ENCODE measurements around the gene PRRG2. TPM values are rescaled to one million over a fixed set of nuclear protein-coding genes. Genes with fewer than 3 reads are reported as not detected.

Gene PRRG2
- total and polyA plus RNA-seq, 4 donors = 0.78 to 1.5 (median 0.81) TPM

DNA sequence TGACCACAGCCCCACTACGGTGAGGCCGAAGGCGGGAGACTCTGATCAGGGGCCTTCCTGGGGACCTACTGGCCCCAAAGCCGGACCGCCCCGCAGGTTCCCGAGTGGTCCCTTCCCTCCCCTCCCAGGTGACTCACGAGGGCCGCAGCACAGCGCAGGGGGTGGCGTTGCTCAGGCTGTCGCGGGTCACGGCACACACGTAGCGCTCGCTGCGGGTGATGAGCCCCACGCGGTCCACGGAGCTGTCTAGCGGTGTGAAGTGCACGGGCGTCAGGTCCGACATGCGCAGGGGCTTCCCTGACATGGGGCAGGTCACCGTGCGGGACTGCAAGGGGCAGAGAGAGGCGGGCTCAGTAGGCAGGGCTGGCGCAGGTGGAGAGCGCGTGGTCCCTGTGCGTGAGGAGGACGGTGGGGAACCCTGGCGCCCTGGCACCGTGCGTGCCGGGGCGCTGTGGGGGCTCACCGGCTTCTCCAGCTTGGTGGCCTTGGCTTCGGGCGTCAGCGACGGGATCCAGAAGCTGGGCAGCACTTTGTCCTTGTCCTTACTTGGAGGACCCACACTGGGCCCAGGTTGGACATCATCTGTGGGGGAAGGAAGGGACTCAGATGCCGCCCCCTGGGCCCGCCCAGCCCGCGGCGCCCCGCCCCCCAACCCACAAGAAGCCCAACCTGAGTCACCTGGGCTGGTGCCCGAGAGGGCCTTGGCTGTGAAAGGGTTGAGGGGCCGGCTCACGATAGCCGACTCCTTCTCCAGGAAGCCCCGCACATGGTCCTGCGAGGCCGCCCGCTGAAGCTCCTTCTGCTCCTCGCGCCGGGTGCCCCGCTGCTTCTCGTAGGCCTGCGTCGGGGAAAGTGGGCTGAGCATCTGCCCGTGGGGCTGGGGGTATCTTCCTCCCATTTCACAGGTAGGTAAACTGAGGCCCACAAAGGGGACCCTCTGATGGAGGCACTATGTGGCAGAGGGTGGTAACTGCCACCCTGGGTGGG is 24.4 kb upstream of the PRRG2 start:
- peaks cover 79% of the 10 kb centered on the region for H3K36me3 ChIP-seq (ENCODE audit: control insufficient read depth, insufficient read depth, low read length)
- no peak overlapping the region for H3K27ac ChIP-seq (ENCODE audit: low read depth, low read length)
- DNase-seq (ENCODE audit: low read depth in 4 of 6, low spot score in 6 of 6) = no peak
- no peaks in the 10 kb centered on the region for H3K27me3 ChIP-seq (ENCODE audit: control insufficient read depth, insufficient read depth, low read length)
- H3K4me3 ChIP-seq (ENCODE audit: low read depth, low read length) = no peak overlapping the region
- peaks cover 3% of the 10 kb centered on the region for H3K4me1 ChIP-seq (ENCODE audit: control insufficient read depth, insufficient read depth, low read length)
- H3K9me3 ChIP-seq (ENCODE audit: control insufficient read depth, insufficient read depth, low read length) = no peaks in the 10 kb centered on the region
- WGBS (ENCODE audit: insufficient coverage) = 58% methylated on average over 56 of the region's 66 CpGs

DNA sequence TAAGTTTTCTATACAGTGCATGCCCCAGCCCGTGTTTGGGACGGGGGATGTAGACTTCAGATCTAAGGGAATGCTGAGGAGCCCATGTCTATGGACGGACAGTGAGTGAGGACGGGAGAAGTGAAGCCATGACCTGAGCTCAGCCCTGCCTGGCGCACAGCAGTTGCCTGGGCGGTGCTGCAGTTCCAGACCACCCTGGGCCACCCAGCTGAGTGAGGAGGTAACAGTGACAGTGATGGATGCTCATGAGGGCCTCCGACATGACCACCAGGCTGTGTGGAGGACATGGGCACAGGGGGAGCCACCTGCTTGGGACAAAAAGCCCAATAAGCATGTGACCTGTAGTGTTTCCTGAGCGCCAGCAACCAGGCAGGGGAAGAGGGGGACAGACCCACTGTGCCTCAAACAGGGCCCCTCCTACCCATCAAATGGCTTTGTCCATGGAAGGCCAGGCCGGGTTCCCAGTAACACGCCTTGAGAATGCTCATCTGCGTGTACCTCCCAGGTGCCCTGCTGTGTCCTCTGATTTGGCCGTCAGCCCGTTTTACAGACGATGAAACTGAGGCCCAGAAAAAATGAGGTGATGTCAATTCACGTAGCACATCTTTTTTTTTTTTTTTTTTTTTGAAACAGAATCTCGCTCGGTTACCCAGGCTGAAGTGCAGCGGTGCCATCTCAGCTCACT is 23.3 kb upstream of the PRRG2 start:
- Histone ChIP-seq H3K27ac (ENCODE audit: low read depth, low read length) (no peak overlapping the region), H3K4me3 (ENCODE audit: low read depth, low read length) (no peak overlapping the region), H3K9me3 (ENCODE audit: control insufficient read depth, insufficient read depth, low read length) (no peaks in the 10 kb centered on the region), H3K27me3 (ENCODE audit: control insufficient read depth, insufficient read depth, low read length) (no peaks in the 10 kb centered on the region), H3K4me1 (ENCODE audit: control insufficient read depth, insufficient read depth, low read length) (peaks cover 3% of the 10 kb centered on the region), H3K36me3 (ENCODE audit: control insufficient read depth, insufficient read depth, low read length) (peaks cover 73% of the 10 kb centered on the region)
- 85% methylated on average over 13 of the region's 18 CpGs for WGBS (ENCODE audit: insufficient coverage)
- DNase-seq (ENCODE audit: low read depth in 4 of 6, low spot score in 6 of 6) = no peak

DNA sequence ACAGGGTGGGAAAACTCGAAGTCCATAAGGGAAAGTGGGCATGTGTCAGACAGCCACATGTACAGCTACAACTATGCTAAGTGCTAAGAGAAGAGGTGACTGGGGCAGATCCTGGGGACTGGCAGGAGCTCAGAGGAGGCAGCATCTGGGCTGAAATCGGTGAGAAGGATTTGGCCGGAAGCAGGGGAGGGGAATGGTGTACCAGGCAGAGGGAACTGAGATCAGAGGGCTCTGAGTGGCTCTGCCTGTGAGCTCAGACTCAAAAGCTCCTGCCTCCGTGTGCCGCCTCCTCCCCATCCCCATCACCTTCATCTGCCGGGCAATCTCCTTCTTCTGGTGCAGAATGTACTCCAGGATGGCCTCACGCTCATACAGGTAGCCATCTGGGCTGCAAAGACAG is 22.5 kb upstream of the PRRG2 start:
- H3K27me3 ChIP-seq (ENCODE audit: control insufficient read depth, insufficient read depth, low read length) = no peaks in the 10 kb centered on the region
- H3K36me3 ChIP-seq (ENCODE audit: control insufficient read depth, insufficient read depth, low read length) = peaks cover 68% of the 10 kb centered on the region
- no peaks in the 10 kb centered on the region for H3K9me3 ChIP-seq (ENCODE audit: control insufficient read depth, insufficient read depth, low read length)
- no peak overlapping the region for H3K27ac ChIP-seq (ENCODE audit: low read depth, low read length)
- DNase-seq (ENCODE audit: low read depth in 4 of 6, low spot score in 6 of 6) = no peak
- peaks cover 3% of the 10 kb centered on the region for H3K4me1 ChIP-seq (ENCODE audit: control insufficient read depth, insufficient read depth, low read length)
- 83% methylated on average over 2 of the region's 7 CpGs for WGBS (ENCODE audit: insufficient coverage)
- H3K4me3 ChIP-seq (ENCODE audit: low read depth, low read length) = no peak overlapping the region

GRCh38 chr19:49559443-49559842 is 21.7 kb upstream of the PRRG2 start:
- peaks cover 62% of the 10 kb centered on the region for H3K36me3 ChIP-seq (ENCODE audit: control insufficient read depth, insufficient read depth, low read length)
- no CpG with 5 or more reads among the region's 3 CpGs for WGBS (ENCODE audit: insufficient coverage)

DNA sequence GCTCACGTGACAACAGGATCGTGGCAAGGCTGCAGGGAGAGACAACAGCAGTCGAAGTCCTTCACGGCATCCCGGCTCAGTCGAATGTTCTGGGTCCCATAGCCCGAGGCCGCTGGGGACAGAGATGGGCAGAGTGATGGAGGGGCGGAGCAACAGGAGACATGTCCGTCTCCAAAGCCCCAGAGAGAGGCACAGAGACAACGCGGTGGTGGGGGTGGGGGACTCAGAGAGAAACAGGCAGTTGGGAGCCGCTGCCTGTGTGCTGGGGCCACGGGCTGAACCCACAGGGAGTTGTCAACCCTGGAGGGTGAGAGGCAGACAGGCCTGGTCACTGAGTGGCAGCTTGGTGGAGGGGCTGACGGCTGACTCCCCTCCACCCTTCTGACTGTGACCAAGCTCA is 21.2 kb upstream of the PRRG2 start:
- Histone ChIP-seq H3K36me3 (ENCODE audit: control insufficient read depth, insufficient read depth, low read length) (peaks cover 57% of the 10 kb centered on the region), H3K27me3 (ENCODE audit: control insufficient read depth, insufficient read depth, low read length) (no peaks in the 10 kb centered on the region), H3K4me1 (ENCODE audit: control insufficient read depth, insufficient read depth, low read length) (peaks cover 3% of the 10 kb centered on the region), H3K4me3 (ENCODE audit: low read depth, low read length) (no peak overlapping the region), H3K9me3 (ENCODE audit: control insufficient read depth, insufficient read depth, low read length) (no peaks in the 10 kb centered on the region), H3K27ac (ENCODE audit: low read depth, low read length) (no peak overlapping the region)
- no peak for DNase-seq (ENCODE audit: low read depth in 4 of 6, low spot score in 6 of 6)
- 73% methylated on average over 13 of the region's 15 CpGs for WGBS (ENCODE audit: insufficient coverage)

More at GRCh38 chr19:49559443-49559842, 21.7 kb upstream of the PRRG2 start:
- Histone ChIP-seq H3K27me3 (ENCODE audit: control insufficient read depth, insufficient read depth, low read length) (no peaks in the 10 kb centered on the region), H3K9me3 (ENCODE audit: control insufficient read depth, insufficient read depth, low read length) (no peaks in the 10 kb centered on the region), H3K27ac (ENCODE audit: low read depth, low read length) (no peak overlapping the region), H3K4me3 (ENCODE audit: low read depth, low read length) (no peak overlapping the region), H3K4me1 (ENCODE audit: control insufficient read depth, insufficient read depth, low read length) (peaks cover 3% of the 10 kb centered on the region)
- no peak for DNase-seq (ENCODE audit: low read depth in 4 of 6, low spot score in 6 of 6)

GRCh38 chr19:49560358-49560900 is 20.7 kb upstream of the PRRG2 start:
- WGBS (ENCODE audit: insufficient coverage) = 73% methylated on average over 2 of the region's 15 CpGs
- Histone ChIP-seq H3K4me3 (ENCODE audit: low read depth, low read length) (no peak overlapping the region), H3K9me3 (ENCODE audit: control insufficient read depth, insufficient read depth, low read length) (no peaks in the 10 kb centered on the region), H3K27me3 (ENCODE audit: control insufficient read depth, insufficient read depth, low read length) (no peaks in the 10 kb centered on the region), H3K27ac (ENCODE audit: low read depth, low read length) (no peak overlapping the region), H3K36me3 (ENCODE audit: control insufficient read depth, insufficient read depth, low read length) (peaks cover 53% of the 10 kb centered on the region), H3K4me1 (ENCODE audit: control insufficient read depth, insufficient read depth, low read length) (peaks cover 3% of the 10 kb centered on the region)
- no peak for DNase-seq (ENCODE audit: low read depth in 4 of 6, low spot score in 6 of 6)

DNA sequence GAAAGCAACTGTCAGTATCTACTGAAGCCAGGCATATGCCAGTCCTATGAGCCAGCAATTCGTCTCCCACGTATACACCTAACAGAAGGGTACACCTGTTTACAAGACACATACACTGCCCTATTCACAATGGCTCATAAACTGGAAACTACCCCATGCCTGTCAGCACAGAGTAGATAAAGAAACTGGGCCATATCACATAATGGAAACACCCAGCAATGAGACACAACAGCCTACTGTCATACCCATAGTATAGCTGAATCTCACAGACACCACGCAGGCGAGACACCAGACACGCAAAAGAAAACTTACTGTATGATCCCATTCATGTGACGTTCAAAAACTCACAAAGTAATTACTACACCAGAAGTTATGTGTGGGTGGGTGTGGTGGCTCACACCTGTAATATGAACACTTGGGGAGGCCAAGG is 16.5 kb upstream of the PRRG2 start:
- Histone ChIP-seq H3K27ac (ENCODE audit: low read depth, low read length) (no peak overlapping the region), H3K4me1 (ENCODE audit: control insufficient read depth, insufficient read depth, low read length) (peaks cover 2% of the 10 kb centered on the region), H3K27me3 (ENCODE audit: control insufficient read depth, insufficient read depth, low read length) (no peaks in the 10 kb centered on the region), H3K9me3 (ENCODE audit: control insufficient read depth, insufficient read depth, low read length) (no peaks in the 10 kb centered on the region), H3K4me3 (ENCODE audit: low read depth, low read length) (no peak overlapping the region), H3K36me3 (ENCODE audit: control insufficient read depth, insufficient read depth, low read length) (peaks cover 14% of the 10 kb centered on the region)
- 94% methylated on average over 2 of the region's 6 CpGs for WGBS (ENCODE audit: insufficient coverage)
- no peak for DNase-seq (ENCODE audit: low read depth in 4 of 6, low spot score in 6 of 6)

DNA sequence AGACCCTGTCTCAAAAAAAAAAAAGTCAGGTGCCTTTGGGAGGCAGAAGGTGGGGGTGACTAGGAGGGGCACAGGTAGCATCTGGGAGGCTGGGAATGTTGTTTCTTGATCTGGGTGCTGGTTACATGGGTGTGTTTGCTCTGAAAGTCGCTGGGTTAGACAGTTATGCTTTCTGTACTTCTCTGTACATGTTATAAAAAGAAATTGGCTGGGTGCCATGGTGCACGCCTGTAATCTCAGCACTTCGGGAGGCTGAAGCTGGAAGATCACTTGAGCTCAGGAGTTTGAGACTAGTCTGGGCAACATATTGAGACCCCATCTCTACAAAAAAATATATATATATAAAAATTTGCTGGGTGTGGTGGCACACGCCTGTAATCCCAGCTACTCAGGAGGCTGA is 15.9 kb upstream of the PRRG2 start:
- no peak overlapping the region for H3K4me3 ChIP-seq (ENCODE audit: low read depth, low read length)
- no peak overlapping the region for H3K27ac ChIP-seq (ENCODE audit: low read depth, low read length)
- no CpG with 5 or more reads among the region's 4 CpGs for WGBS (ENCODE audit: insufficient coverage)
- H3K27me3 ChIP-seq (ENCODE audit: control insufficient read depth, insufficient read depth, low read length) = no peaks in the 10 kb centered on the region
- no peak for DNase-seq (ENCODE audit: low read depth in 4 of 6, low spot score in 6 of 6)
- H3K4me1 ChIP-seq (ENCODE audit: control insufficient read depth, insufficient read depth, low read length) = no peaks in the 10 kb centered on the region
- no peaks in the 10 kb centered on the region for H3K9me3 ChIP-seq (ENCODE audit: control insufficient read depth, insufficient read depth, low read length)
- peaks cover 8% of the 10 kb centered on the region for H3K36me3 ChIP-seq (ENCODE audit: control insufficient read depth, insufficient read depth, low read length)

GRCh38 chr19:49566302-49566701 is 14.8 kb upstream of the PRRG2 start:
- Histone ChIP-seq H3K27ac (ENCODE audit: low read depth, low read length) (no peak overlapping the region), H3K4me1 (ENCODE audit: control insufficient read depth, insufficient read depth, low read length) (peaks cover 4% of the 10 kb centered on the region), H3K4me3 (ENCODE audit: low read depth, low read length) (no peak overlapping the region), H3K9me3 (ENCODE audit: control insufficient read depth, insufficient read depth, low read length) (no peaks in the 10 kb centered on the region), H3K36me3 (ENCODE audit: control insufficient read depth, insufficient read depth, low read length) (peaks cover 3% of the 10 kb centered on the region), H3K27me3 (ENCODE audit: control insufficient read depth, insufficient read depth, low read length) (no peaks in the 10 kb centered on the region)
- no peak for DNase-seq (ENCODE audit: low read depth in 4 of 6, low spot score in 6 of 6)
- 90% methylated on average over 3 of the region's 3 CpGs for WGBS (ENCODE audit: insufficient coverage)
